Naive B cell (primary cell): ENCODE measurements around the gene KDM5C. TPM values are rescaled to one million over a fixed set of nuclear protein-coding genes. Genes with fewer than 3 reads are reported as not detected.
"Not testable (repeated sequence)": the region's sequence is repeated elsewhere in the genome, so short reads cannot be mapped to it uniquely, and the experiment has no call there.

Experiments
- ATAC-seq, 2 donors: fragments of 150-1000 bp; cut with Tn5 transposase; 2 replicates each; pipeline ENCODE4 v1.10.0; 2021; ENCODE audit warnings: low read depth in 2 of 2, mild to moderate bottlenecking in 2 of 2, moderate library complexity in 2 of 2
- DNase-seq: peaks from one replicate; pipeline ENCODE4 v3.0.0; 2022
- H3K27ac Mint-ChIP-seq, 6 donors: one replicate each; pipeline ENCODE4 v1.8.0; 2020 to 2022; ENCODE audit warnings: mild to moderate bottlenecking in 6 of 6, mixed read lengths in 6 of 6, moderate library complexity in 5 of 6, inconsistent platforms in 2 of 6
- H3K27me3 Mint-ChIP-seq, 3 donors: one replicate each; pipeline ENCODE4 v1.8.0; 2021 to 2022; ENCODE audit warnings: mixed read lengths in 3 of 3, mild to moderate bottlenecking in 1 of 3
- H3K36me3 Mint-ChIP-seq, 2 donors: one replicate each; pipeline ENCODE4 v1.8.0; 2020 to 2022; ENCODE audit warnings: mixed read lengths in 2 of 2, inconsistent platforms in 1 of 2, mild to moderate bottlenecking in 1 of 2
- H3K4me1 Mint-ChIP-seq, 3 donors: one replicate each; pipeline ENCODE4 v1.8.0; 2020 to 2022; ENCODE audit warnings: mixed read lengths in 3 of 3, inconsistent platforms in 1 of 3, mild to moderate bottlenecking in 1 of 3, moderate library complexity in 1 of 3
- H3K4me3 Mint-ChIP-seq, 8 donors: one replicate each; pipeline ENCODE4 v1.8.0; 2020 to 2022; ENCODE audit warnings: mild to moderate bottlenecking in 8 of 8, mixed read lengths in 8 of 8, moderate library complexity in 8 of 8, inconsistent platforms in 2 of 8
- H3K9me3 Mint-ChIP-seq, 7 donors: one replicate each; pipeline ENCODE4 v1.8.0; 2020 to 2022; ENCODE audit warnings: mixed read lengths in 7 of 7, mild to moderate bottlenecking in 5 of 7, inconsistent platforms in 2 of 7, moderate library complexity in 1 of 7
- polyA plus RNA-seq, 6 donors: library from polyadenylated mRNA; unstranded; fragments of 300-500 nt; fragmentation: Illumina TruSeq; gene quantifications; one replicate each; pipeline ENCODE4 v1.2.3, GENCODE V29; 2021; ENCODE audit warnings: low read depth in 6 of 6

KDM5C gene
- polyA plus RNA-seq, 6 donors from 2014 or later, result 13.8 to 36.9 (median 28.8) TPM

- no peak overlapping the region for H3K4me3 Mint-ChIP-seq
- DNase-seq (no peak), ATAC-seq (no peak)
- peaks cover 0 to 4% (median 0%) of the 10 kb centered on the region in 3 donors for H3K4me1 Mint-ChIP-seq
- H3K36me3 Mint-ChIP-seq, result peaks cover 12 to 47% of the 10 kb centered on the region in 2 donors
- H3K9me3 Mint-ChIP-seq, result no peaks in the 10 kb centered on the region
- H3K27ac Mint-ChIP-seq, result peak overlapping the region in 1 of 6 donors; percentile 51
- H3K27me3 Mint-ChIP-seq, result no peaks in the 10 kb centered on the region
These were observed 28.3 kb downstream of the KDM5C start for GRCh38 chrX:53196678-53197077.

DNA sequence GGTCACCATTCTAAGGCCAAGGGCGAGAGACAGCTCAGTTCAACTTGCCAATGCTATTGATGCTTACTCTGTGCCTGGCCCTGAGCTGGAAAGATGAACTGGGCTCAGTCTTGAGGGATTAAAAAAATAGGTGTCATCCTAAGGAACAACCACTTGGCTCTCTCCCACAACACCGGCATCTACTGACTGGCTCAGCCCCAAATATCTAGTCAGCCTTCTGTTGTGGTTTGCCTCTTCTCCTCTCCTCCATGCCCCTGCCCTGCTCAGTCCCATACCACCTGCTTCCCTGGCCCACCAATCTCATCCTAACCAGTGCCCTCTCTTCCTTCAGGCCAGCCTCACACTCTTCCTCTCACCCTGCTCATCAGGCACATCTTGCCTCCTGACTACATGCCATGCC, 29.6 kb downstream of the KDM5C start:
- peaks cover 0 to 4% (median 2%) of the 10 kb centered on the region in 3 donors for H3K4me1 Mint-ChIP-seq
- ATAC-seq, result no peak
- H3K4me3 Mint-ChIP-seq, result no peak overlapping the region
- H3K27me3 Mint-ChIP-seq, result no peaks in the 10 kb centered on the region
- H3K36me3 Mint-ChIP-seq, result peaks cover 12 to 47% of the 10 kb centered on the region in 2 donors
- DNase-seq, result no peak
- H3K27ac Mint-ChIP-seq, result peak overlapping the region in 4 of 6 donors; percentile 16 to 71 (median 60)
- no peaks in the 10 kb centered on the region for H3K9me3 Mint-ChIP-seq

- Mint-ChIP-seq H3K27ac (peak overlapping the region in 1 of 6 donors; percentile 51), H3K27me3 (no peaks in the 10 kb centered on the region), H3K4me3 (no peak overlapping the region), H3K9me3 (no peaks in the 10 kb centered on the region), H3K4me1 (peaks cover 0 to 4% (median 2%) of the 10 kb centered on the region in 3 donors), H3K36me3 (peaks cover 12 to 44% of the 10 kb centered on the region in 2 donors)
- DNase-seq, result no peak
- ATAC-seq, result no peak
These were observed 30.7 kb downstream of the KDM5C start for GRCh38 chrX:53194308-53194707.

DNA sequence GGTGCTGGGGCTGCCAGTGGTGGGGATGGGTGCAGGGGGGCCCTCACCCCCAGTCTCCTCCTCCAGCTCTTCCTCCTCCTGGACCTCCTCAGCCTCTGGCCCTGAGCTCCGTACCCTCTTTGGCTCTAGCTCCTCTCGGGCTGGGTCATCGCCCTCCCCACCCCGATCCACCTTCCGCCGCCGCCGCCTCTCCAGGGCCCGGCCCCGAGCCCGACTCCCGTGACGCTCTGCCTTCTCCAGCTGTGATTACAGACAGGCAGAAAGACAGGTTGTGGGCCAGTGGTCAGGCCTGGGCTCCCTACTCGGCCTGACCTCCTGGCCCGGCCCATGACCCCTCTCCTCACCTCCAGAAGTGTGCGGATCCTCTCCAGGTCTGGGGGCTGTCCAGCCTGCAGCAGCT, 31.9 kb downstream of the KDM5C start:
- H3K4me1 Mint-ChIP-seq, result peaks cover 0 to 4% (median 2%) of the 10 kb centered on the region in 3 donors
- no peak for ATAC-seq
- no peak overlapping the region for H3K4me3 Mint-ChIP-seq
- no peaks in the 10 kb centered on the region for H3K9me3 Mint-ChIP-seq
- no peaks in the 10 kb centered on the region for H3K27me3 Mint-ChIP-seq
- peak overlapping the region in 1 of 6 donors; percentile 51 for H3K27ac Mint-ChIP-seq
- DNase-seq, result no peak
- H3K36me3 Mint-ChIP-seq, result peaks cover 12 to 34% of the 10 kb centered on the region in 2 donors

DNA sequence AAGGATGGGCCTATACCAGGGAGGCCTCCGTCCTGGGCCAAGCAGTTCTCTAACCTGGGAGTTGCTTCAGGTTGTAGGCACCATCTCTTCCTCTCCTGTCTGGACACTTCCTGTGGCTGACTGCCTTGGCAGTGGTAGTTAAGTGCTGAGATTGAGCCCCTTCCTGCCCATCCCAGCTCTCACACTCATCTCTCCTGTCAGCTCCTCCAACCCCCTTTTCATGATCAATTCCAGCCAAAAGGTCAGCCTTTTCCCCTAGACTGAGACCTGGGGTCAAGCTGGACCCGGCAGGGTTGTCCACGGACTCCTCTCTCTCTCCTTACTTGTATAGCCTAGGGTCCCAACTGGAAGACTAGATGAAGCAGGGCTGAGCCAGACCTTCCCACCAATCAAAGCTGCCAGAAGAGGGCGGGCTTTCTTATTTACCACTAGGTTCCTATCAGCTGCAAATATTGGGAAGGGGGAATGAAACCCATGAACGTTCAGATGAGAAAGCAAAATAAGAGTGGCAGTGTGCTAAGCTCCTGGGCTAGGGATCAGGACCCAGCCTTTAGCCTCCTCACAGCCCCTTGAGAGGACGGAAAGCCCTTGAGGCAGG, 34.5 kb downstream of the KDM5C start:
- Mint-ChIP-seq H3K27me3 (no peaks in the 10 kb centered on the region), H3K4me3 (no peak overlapping the region), H3K36me3 (peaks cover 0 to 12% of the 10 kb centered on the region in 2 donors), H3K9me3 (no peaks in the 10 kb centered on the region), H3K4me1 (peaks cover 0 to 2% (median 0%) of the 10 kb centered on the region in 3 donors), H3K27ac (peak overlapping the region in 4 of 6 donors; percentile 7 to 53 (median 37))
- no peak for ATAC-seq
- no peak for DNase-seq

DNA sequence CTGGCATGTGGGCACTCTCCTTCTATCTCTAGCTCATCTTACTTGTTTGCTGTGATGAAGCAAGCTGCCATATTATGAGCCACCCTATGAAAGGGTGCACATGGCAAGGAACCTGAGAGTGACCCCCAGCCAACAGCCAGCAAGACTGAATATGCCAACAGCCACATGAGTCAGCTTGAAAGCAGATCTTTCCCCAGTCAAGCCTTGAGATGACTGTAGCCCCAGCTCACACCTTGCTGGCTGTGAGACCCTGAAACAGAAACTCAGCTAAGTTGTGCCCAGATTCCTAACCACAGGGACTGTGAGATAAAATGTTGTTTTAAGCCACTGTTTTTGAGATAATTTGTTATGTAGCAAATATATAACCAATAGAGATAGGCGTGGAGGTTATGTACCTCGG, 36.2 kb downstream of the KDM5C start:
- H3K27me3 Mint-ChIP-seq, result no peaks in the 10 kb centered on the region
- peak overlapping the region in 1 of 6 donors; percentile 26 for H3K27ac Mint-ChIP-seq
- DNase-seq, result no peak
- no peaks in the 10 kb centered on the region for H3K36me3 Mint-ChIP-seq
- no peak for ATAC-seq
- H3K4me1 Mint-ChIP-seq, result peaks cover 0 to 2% (median 0%) of the 10 kb centered on the region in 3 donors
- H3K9me3 Mint-ChIP-seq, result no peaks in the 10 kb centered on the region
- no peak overlapping the region for H3K4me3 Mint-ChIP-seq

- Mint-ChIP-seq H3K4me1 (peaks cover 0 to 2% (median 0%) of the 10 kb centered on the region in 3 donors), H3K36me3 (no peaks in the 10 kb centered on the region), H3K4me3 (no peak overlapping the region), H3K9me3 (no peaks in the 10 kb centered on the region), H3K27me3 (no peaks in the 10 kb centered on the region), H3K27ac (peak overlapping the region in 1 of 6 donors; percentile 40)
- ATAC-seq (no peak), DNase-seq (no peak)
These were observed 38.7 kb downstream of the KDM5C start for GRCh38 chrX:53186351-53186750.

DNA sequence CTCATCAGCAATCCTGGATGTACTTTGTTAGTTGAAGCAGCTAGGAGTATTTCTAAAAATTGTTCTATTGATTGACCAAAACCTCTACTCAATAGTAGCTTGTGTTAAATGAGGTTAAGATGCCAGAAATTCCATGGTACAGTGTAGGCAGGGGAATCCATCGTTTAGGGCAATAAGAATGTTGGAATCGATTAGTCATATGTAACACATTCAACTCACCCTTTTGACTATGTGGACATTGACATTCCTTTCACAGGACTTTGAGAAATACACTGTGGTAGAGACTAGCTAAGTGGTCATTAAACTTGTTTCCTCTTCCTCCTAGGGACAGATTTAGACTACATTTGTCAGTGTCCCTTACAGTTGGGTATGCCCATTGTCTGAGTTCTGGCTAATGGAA, 40.2 kb downstream of the KDM5C start:
- peaks cover 1 to 7% of the 10 kb centered on the region in 2 donors for H3K36me3 Mint-ChIP-seq
- no peak overlapping the region for H3K4me3 Mint-ChIP-seq
- no peaks in the 10 kb centered on the region for H3K4me1 Mint-ChIP-seq

DNA sequence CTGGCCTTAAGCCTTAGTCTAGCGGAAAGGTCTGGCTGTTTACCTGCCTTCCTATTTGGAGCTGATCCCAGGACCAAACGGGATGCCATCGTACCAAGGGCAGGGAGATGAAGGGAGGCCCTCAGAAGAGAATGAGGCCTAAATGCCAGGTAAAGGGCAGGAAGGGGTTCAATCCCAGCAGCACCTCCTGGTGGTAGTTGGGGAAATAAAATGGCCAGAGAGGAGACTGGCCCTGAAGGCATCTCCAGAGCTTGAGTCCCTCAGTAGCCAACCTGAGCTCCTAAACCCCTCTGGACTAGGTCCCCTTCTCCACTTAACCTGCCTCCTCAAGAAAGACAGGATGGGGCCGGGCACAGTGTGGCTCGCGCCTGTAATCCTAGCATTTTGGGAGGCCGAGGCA, 53.7 kb downstream of the KDM5C start:
- peaks cover 18 to 19% of the 10 kb centered on the region in 2 donors for H3K36me3 Mint-ChIP-seq
- no peaks in the 10 kb centered on the region for H3K27me3 Mint-ChIP-seq
- H3K4me3 Mint-ChIP-seq, result no peak overlapping the region
- H3K9me3 Mint-ChIP-seq, result peaks cover 4 to 14% (median 5%) of the 10 kb centered on the region in 7 donors
- ATAC-seq (no peak), DNase-seq (no peak)
- H3K4me1 Mint-ChIP-seq, result no peaks in the 10 kb centered on the region
- H3K27ac Mint-ChIP-seq, result peak overlapping the region in 2 of 6 donors; percentile 65 to 78

More for the DNA sequence above, 40.2 kb downstream of the KDM5C start:
- ATAC-seq, result no peak
- Mint-ChIP-seq H3K9me3 (no peaks in the 10 kb centered on the region), H3K27ac (peak overlapping the region in 1 of 6 donors; percentile 72), H3K27me3 (no peaks in the 10 kb centered on the region)
- no peak for DNase-seq

DNA sequence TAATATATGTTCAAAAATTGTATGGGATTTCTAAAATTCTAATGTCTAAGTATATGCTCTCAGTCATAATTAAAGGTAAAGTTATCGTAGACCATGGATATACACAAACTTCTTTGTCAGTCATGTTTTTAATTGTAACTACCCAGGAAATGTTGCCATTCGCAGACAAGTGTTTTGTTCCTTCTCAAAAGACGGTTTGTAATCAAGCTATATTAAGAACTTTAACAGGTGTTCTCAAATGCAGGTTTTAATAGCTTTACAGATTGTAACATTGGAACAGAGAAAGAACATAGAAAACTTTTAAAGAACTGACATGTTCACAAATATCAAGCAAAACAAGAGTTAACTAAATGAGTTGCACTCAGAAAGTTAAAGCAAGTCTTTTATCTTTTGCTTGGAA, 58.9 kb downstream of the KDM5C start:
- DNase-seq (no peak), ATAC-seq (no peak)
- Mint-ChIP-seq H3K4me3 (no peak overlapping the region), H3K36me3 (peaks cover 8 to 19% of the 10 kb centered on the region in 2 donors), H3K4me1 (no peaks in the 10 kb centered on the region), H3K27me3 (no peaks in the 10 kb centered on the region), H3K27ac (no peak overlapping the region), H3K9me3 (no peaks in the 10 kb centered on the region)

GRCh38 chrX:53164566-53164965, 60.4 kb downstream of the KDM5C start:
- H3K27me3 Mint-ChIP-seq, ATAC-seq, H3K4me1 Mint-ChIP-seq, H3K27ac Mint-ChIP-seq, DNase-seq, H3K4me3 Mint-ChIP-seq, H3K9me3 Mint-ChIP-seq: not testable (repeated sequence)
- H3K36me3 Mint-ChIP-seq, result peaks cover 19 to 24% of the 10 kb centered on the region in 2 donors

GRCh38 chrX:53163436-53163835, 61.6 kb downstream of the KDM5C start:
- H3K27me3 Mint-ChIP-seq, result no peaks in the 10 kb centered on the region
- no peaks in the 10 kb centered on the region for H3K4me1 Mint-ChIP-seq
- no peak overlapping the region for H3K27ac Mint-ChIP-seq
- H3K36me3 Mint-ChIP-seq, result peaks cover 23 to 33% of the 10 kb centered on the region in 2 donors
- ATAC-seq (no peak), DNase-seq (no peak)
- H3K9me3 Mint-ChIP-seq, result no peaks in the 10 kb centered on the region
- no peak overlapping the region for H3K4me3 Mint-ChIP-seq

- Mint-ChIP-seq H3K4me3 (no peak overlapping the region), H3K4me1 (no peaks in the 10 kb centered on the region), H3K27me3 (no peaks in the 10 kb centered on the region), H3K36me3 (peaks cover 29 to 36% of the 10 kb centered on the region in 2 donors), H3K27ac (peak overlapping the region in 1 of 6 donors; percentile 8), H3K9me3 (no peaks in the 10 kb centered on the region)
- DNase-seq (no peak), ATAC-seq (no peak)
These were observed 64.6 kb downstream of the KDM5C start for GRCh38 chrX:53160297-53160983.

DNA sequence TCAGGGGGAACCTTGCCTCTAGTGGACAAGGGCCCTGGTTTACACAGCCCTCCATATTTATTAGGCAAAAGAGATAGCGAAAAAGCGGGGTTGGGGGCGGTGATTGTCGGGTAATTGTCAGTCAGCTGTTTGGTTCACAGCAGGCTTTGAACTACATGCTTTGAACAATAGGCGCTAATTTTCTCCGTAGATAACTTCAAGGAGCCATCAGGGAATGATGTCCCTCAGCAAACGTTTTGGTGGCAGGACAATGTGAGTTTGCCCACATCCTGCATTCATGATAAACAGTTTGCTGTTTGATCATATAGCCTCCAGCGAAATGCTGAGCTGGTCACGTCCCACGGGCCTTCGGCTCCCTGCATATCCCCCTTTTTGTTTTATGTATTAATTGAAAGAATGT, 65.8 kb downstream of the KDM5C start:
- no peak overlapping the region for H3K27ac Mint-ChIP-seq
- H3K27me3 Mint-ChIP-seq, result no peaks in the 10 kb centered on the region
- no peaks in the 10 kb centered on the region for H3K4me1 Mint-ChIP-seq
- ATAC-seq, result no peak
- DNase-seq, result no peak
- H3K4me3 Mint-ChIP-seq, result no peak overlapping the region
- peaks cover 31 to 34% of the 10 kb centered on the region in 2 donors for H3K36me3 Mint-ChIP-seq
- no peaks in the 10 kb centered on the region for H3K9me3 Mint-ChIP-seq
